Measurements from ENCODE around the gene ASPSCR1. TPM values are rescaled to one million over a fixed set of nuclear protein-coding genes. Genes with fewer than 3 reads are reported as not detected.
A peak's percentile ranks its signal among the peaks of the same experiment; 100 is the strongest.

The ASPSCR1 gene
- total and polyA plus RNA-seq, 2 of the 8 experiments (the other 6 are each of a cell fraction or from before 2014, with no cell fraction given), result 33.3 to 43.7 TPM

- no peak for FAIRE-seq
- Histone ChIP-seq H2BK120ac (replicated peaks; ENCODE audit: low read depth, low read length) (no peak overlapping the region), H4K91ac (replicated peaks; ENCODE audit: insufficient read length, low read length) (no peak overlapping the region), H3K14ac (ENCODE audit: insufficient read length) (no peak overlapping the region), H3K23me2 (ENCODE audit: low read depth, low read length) (peaks cover 4% of the 10 kb centered on the region; the same call in 1 of the 2 replicates), H3K4ac (replicated peaks; ENCODE audit: insufficient read length, low read depth, low read length) (no peak overlapping the region), H3K79me2 (ENCODE audit: control insufficient read depth in 1 of 2, insufficient read depth in 2 of 2, low read length in 2 of 2) (no peaks in the 10 kb centered on the region), H4K20me1 (replicated peaks in 1 of 2; ENCODE audit: control insufficient read depth in 1 of 2, insufficient read depth in 2 of 2, low read length in 2 of 2) (peaks cover 2 to 3% of the 10 kb centered on the region in 2 experiments), H3K9me3 (ENCODE audit: insufficient read depth in 2 of 2, low read depth in 1 of 2, low read length in 1 of 2) (no peaks in the 10 kb centered on the region), H3K4me3 (ENCODE audit: extremely low read depth in 1 of 4, insufficient read depth in 2 of 4, low read depth in 3 of 4, low read length in 4 of 4) (no peak overlapping the region), H3K27me3 (replicated peaks in 1 of 4; ENCODE audit: control insufficient read depth in 3 of 4, extremely low read depth in 1 of 4, insufficient read depth in 3 of 4, low read length in 3 of 4) (peaks cover 30 to 76% (median 66%) of the 10 kb centered on the region in 4 experiments), H2BK5ac (ENCODE audit: low read depth, low read length) (no peak overlapping the region), H3K56ac (replicated peaks; ENCODE audit: insufficient read length, low read depth, low read length) (no peak overlapping the region), H2BK12ac (ENCODE audit: low read depth, low read length) (0 out of 2 replicates have a peak overlapping the region, but pooled peaks have one; percentile 9), H3K4me2 (ENCODE audit: insufficient read depth in 1 of 2, low read depth in 2 of 2, low read length in 2 of 2) (no peak overlapping the region), H4K5ac (ENCODE audit: insufficient read length, low read depth, low read length) (no peak overlapping the region), H2BK15ac (ENCODE audit: low read length) (0 out of 2 replicates have a peak overlapping the region, but pooled peaks have one; percentile 81), H2AK5ac (ENCODE audit: low read depth, low read length) (no peak overlapping the region), H3K23ac (ENCODE audit: insufficient read length) (no peak overlapping the region), H2BK20ac (ENCODE audit: low read length) (no peak overlapping the region), H3K4me1 (replicated peaks in 1 of 4; ENCODE audit: control insufficient read depth in 3 of 4, insufficient read depth in 4 of 4, low read length in 3 of 4) (peaks cover 0 to 25% (median 16%) of the 10 kb centered on the region in 4 experiments; a peak in 6 of 7 replicates), H3K36me3 (ENCODE audit: control insufficient read depth in 2 of 4, insufficient read depth in 4 of 4, low read length in 3 of 4) (peaks cover 0 to 13% (median 0%) of the 10 kb centered on the region in 4 experiments; a peak in 1 of 8 replicates), H3K79me1 (ENCODE audit: low read depth, low read length) (no peaks in the 10 kb centered on the region), H2AFZ (ENCODE audit: low read length) (no peak overlapping the region), H4K8ac (ENCODE audit: extremely low read depth, insufficient read depth, low read length) (no peak overlapping the region; the same call in 1 of the 2 replicates), H3K27ac (ENCODE audit: low read depth, low read length) (no peak overlapping the region), H3K18ac (ENCODE audit: extremely low read depth, low read length) (no peak overlapping the region), H3K9ac (replicated peaks in 1 of 4; ENCODE audit: extremely low read depth in 1 of 4, low read depth in 3 of 4, low read length in 3 of 4) (no peak overlapping the region)
- CTCF ChIA-PET (ENCODE audit: partially characterized antibody), result interaction anchor here (2.1 to 5.1 kb wide), 3 partner anchors 11 to 56 kb away, joined by 6 to 22 read pairs (median 6); partner anchors contain the start of gene ASPSCR1
- POLR2A ChIA-PET (ENCODE audit: partially characterized antibody), result interaction anchor here (0.6 to 1.4 kb wide), 3 partner anchors 11 to 33 kb away, joined by 3 to 4 read pairs (median 3); no protein-coding TSS in a partner anchor
- DNase-seq (ENCODE audit: low read depth in 1 of 2, low spot score in 2 of 2), result no peak
- whole genome bisulfite sequencing, 2 experiments (ENCODE audit: extremely low coverage in 1 of 2, insufficient coverage in 1 of 2, insufficient read length in 1 of 2, insufficient replicate concordance in 2 of 2, low coverage in 1 of 2, low lambda C conversion rate in 2 of 2, missing lambda C conversion rate in 1 of 2), result 88% methylated on average over 22 of the region's 22 CpGs; no CpG with 5 or more reads in 1 of the 2 experiments
- no peak for TF ChIP-seq ZNF274 (IDR thresholded peaks at IDR 0.05; ENCODE audit: borderline replicate concordance, extremely low read depth, low read length)
- TF ChIP-seq USF2 (IDR thresholded peaks at IDR 0.05; ENCODE audit: low read length), result no peak
- no peak for TF ChIP-seq KDM1A (IDR thresholded peaks at IDR 0.05; ENCODE audit: borderline replicate concordance, low read length)
- no peak for TF ChIP-seq MAX (IDR thresholded peaks at IDR 0.05)
- no peak for TF ChIP-seq CTCF (IDR thresholded peaks at IDR 0.05; ENCODE audit: control extremely low read depth in 1 of 3, insufficient read depth in 1 of 3, low read depth in 1 of 3, low read length in 3 of 3)
- no peak for TF ChIP-seq SIX5 (IDR thresholded peaks at IDR 0.05; ENCODE audit: low read depth, low read length)
- TF ChIP-seq BACH1 (IDR thresholded peaks at IDR 0.05; ENCODE audit: low read length), result no peak
- TF ChIP-seq YY1 (IDR thresholded peaks at IDR 0.05; ENCODE audit: low read depth, low read length), result no peak
These were observed 13.2 kb upstream of the ASPSCR1 start for GRCh38 chr17:81964081-81964849.
